GM18858 (cell line): ENCODE measurements around the gene IFI44.

Source experiments
- ATAC-seq: cut with Tn5 transposase; IDR thresholded peaks from one replicate; pipeline ENCODE4 v1.9.1; 2021; ENCODE audit not compliant: unreplicated experiment

Gene IFI44

GRCh38 chr1:78651241-78651640, 1.6 kb downstream of the IFI44 start:
- ATAC-seq, result peak; percentile 22

GRCh38 chr1:78652019-78652560, 2.5 kb downstream of the IFI44 start:
- no peak for ATAC-seq

GRCh38 chr1:78658901-78659300, 9.3 kb downstream of the IFI44 start:
- no peak for ATAC-seq

- ATAC-seq, result no peak
Measured at GRCh38 chr1:78663923-78664322, 14.3 kb downstream of the IFI44 start.

- peak; percentile 52 for ATAC-seq
Measured at GRCh38 chr1:78664763-78665162, 15.1 kb downstream of the IFI44 start.

- ATAC-seq, result no peak
Measured at GRCh38 chr1:78665809-78666208, 16.2 kb downstream of the IFI44 start.

GRCh38 chr1:78667939-78668338, 18.3 kb downstream of the IFI44 start:
- no peak for ATAC-seq

- ATAC-seq, result no peak
Measured at GRCh38 chr1:78668427-78668826, 18.8 kb downstream of the IFI44 start.

- ATAC-seq, result no peak
Measured at GRCh38 chr1:78672428-78672827, 22.8 kb downstream of the IFI44 start.

- no peak for ATAC-seq
Measured at GRCh38 chr1:78673120-78673519, 23.5 kb downstream of the IFI44 start.

GRCh38 chr1:78676347-78676982, 26.8 kb downstream of the IFI44 start:
- no peak for ATAC-seq

- ATAC-seq, result no peak
Measured at GRCh38 chr1:78676993-78677392, 27.4 kb downstream of the IFI44 start.

- no peak for ATAC-seq
Measured at GRCh38 chr1:78677788-78678187, 28.2 kb downstream of the IFI44 start.

- peak; percentile 71 for ATAC-seq
Measured at GRCh38 chr1:78678324-78678723, 28.7 kb downstream of the IFI44 start.

- ATAC-seq, result no peak
Measured at GRCh38 chr1:78681265-78681664, 31.6 kb downstream of the IFI44 start.

- ATAC-seq, result no peak
Measured at GRCh38 chr1:78682496-78682895, 32.9 kb downstream of the IFI44 start.

- no peak for ATAC-seq
Measured at GRCh38 chr1:78683079-78683478, 33.4 kb downstream of the IFI44 start.

- no peak for ATAC-seq
Measured at GRCh38 chr1:78687315-78687714, 37.7 kb downstream of the IFI44 start.

GRCh38 chr1:78687914-78688313, 38.3 kb downstream of the IFI44 start:
- ATAC-seq, result no peak

- no peak for ATAC-seq
Measured at GRCh38 chr1:78688697-78689096, 39.1 kb downstream of the IFI44 start.

- ATAC-seq, result no peak
Measured at GRCh38 chr1:78690516-78690915, 40.9 kb downstream of the IFI44 start.

GRCh38 chr1:78691995-78692747, 42.5 kb downstream of the IFI44 start:
- no peak for ATAC-seq
